Kidney tubule cell (primary cell): ENCODE data around the gene SNRNP25.
"Not testable (repeated sequence)": the region's sequence is repeated elsewhere in the genome, so short reads cannot be mapped to it uniquely, and the experiment has no call there.

ENCODE experiments used
- DNase-seq: peaks from one replicate; pipeline ENCODE4 v3.0.0-alpha.2; 2018; ENCODE audit warnings: low spot score

The SNRNP25 gene

GRCh38 chr16:42069-42457 lies 11.6 kb upstream of the SNRNP25 start:
- no peak for DNase-seq

- DNase-seq: no peak
These were observed 10.9 kb upstream of the SNRNP25 start for GRCh38 chr16:42691-43090.

GRCh38 chr16:43294-43693 lies 10.3 kb upstream of the SNRNP25 start:
- DNase-seq: no peak

GRCh38 chr16:44655-45054 lies 9.0 kb upstream of the SNRNP25 start:
- DNase-seq: no peak

- DNase-seq: no peak
These were observed 8.2 kb upstream of the SNRNP25 start for GRCh38 chr16:45454-45853.

- DNase-seq: not testable (repeated sequence)
These were observed 7.1 kb upstream of the SNRNP25 start for GRCh38 chr16:46510-46909.

- DNase-seq: no peak
These were observed 6.4 kb upstream of the SNRNP25 start for GRCh38 chr16:47234-47633.

- no peak for DNase-seq
These were observed 2.6 kb upstream of the SNRNP25 start for GRCh38 chr16:50769-51591.

GRCh38 chr16:54237-54581 lies 581 bp downstream of the SNRNP25 start:
- DNase-seq: no peak

GRCh38 chr16:55571-56136 lies 2.0 kb downstream of the SNRNP25 start:
- no peak for DNase-seq

GRCh38 chr16:56231-56927 lies 2.8 kb downstream of the SNRNP25 start:
- DNase-seq: no peak

- DNase-seq: no peak
These were observed 4.1 kb downstream of the SNRNP25 start for GRCh38 chr16:57711-58110.

- DNase-seq: no peak
These were observed 5.1 kb downstream of the SNRNP25 start for GRCh38 chr16:58491-59439.

GRCh38 chr16:59440-60059 lies 5.9 kb downstream of the SNRNP25 start:
- no peak for DNase-seq

GRCh38 chr16:60166-60565 lies 6.5 kb downstream of the SNRNP25 start:
- no peak for DNase-seq

GRCh38 chr16:60929-61878 lies 7.6 kb downstream of the SNRNP25 start:
- DNase-seq: no peak

GRCh38 chr16:61879-62281 lies 8.3 kb downstream of the SNRNP25 start:
- DNase-seq: no peak

- no peak for DNase-seq
These were observed 8.8 kb downstream of the SNRNP25 start for GRCh38 chr16:62283-62967.

- DNase-seq: no peak
These were observed 9.4 kb downstream of the SNRNP25 start for GRCh38 chr16:62968-63391.

- no peak for DNase-seq
These were observed 9.8 kb downstream of the SNRNP25 start for GRCh38 chr16:63466-63865.
